ENCODE results near the gene ACTL8. TPM values are rescaled to one million over a fixed set of nuclear protein-coding genes. Genes with fewer than 3 reads are reported as not detected.

ACTL8 gene
- total RNA-seq, 2 experiments from 2014 or later: 0.09 TPM; not detected in 1

DNA sequence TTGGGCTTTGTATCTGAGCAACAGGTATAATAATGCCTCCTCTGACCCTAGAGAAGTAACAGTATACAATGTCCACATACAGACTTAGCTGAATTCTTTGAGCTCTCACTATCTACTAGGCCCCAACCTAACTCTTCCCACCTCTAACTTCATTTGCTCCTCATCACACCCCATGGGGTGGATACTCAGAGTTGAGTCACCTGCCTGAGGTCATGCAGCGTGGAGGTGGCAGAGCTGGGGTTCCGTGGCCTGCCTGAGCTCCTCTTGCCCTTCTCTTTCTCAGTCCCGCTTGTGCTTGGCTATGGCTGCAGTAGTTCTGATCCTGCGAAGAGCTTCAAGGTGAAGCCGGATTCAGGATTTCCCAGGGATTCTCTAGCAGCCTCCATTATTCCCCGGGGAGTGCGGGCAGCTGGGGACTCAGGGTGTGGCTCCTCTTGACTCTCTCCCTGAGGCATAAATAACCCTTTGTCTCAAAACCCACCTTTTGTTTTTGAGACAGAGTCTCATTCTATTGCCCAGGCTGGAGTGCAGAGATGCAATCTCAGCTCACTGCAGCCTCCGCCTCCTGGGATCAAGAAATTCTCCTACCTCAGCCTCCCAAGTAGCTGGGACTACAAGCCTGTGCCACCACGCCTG lies 29.9 kb upstream of the ACTL8 start:
- no peak for DNase-seq
- Mint-ChIP-seq H3K9me3 (ENCODE audit: low read depth) (peaks cover 2% of the 10 kb centered on the region), H3K36me3 (ENCODE audit: low read depth) (no peaks in the 10 kb centered on the region), H3K27me3 (peaks cover 2% of the 10 kb centered on the region), H3K27ac (no peak overlapping the region), H3K4me3 (no peak overlapping the region), H3K4me1 (no peaks in the 10 kb centered on the region)
- POLR2A ChIA-PET: no interaction called here
- CTCF ChIA-PET: no interaction called here
- intact Hi-C loops (cut with DNase I, micrococcal nuclease): no loop called here
- ATAC-seq: no peak

DNA sequence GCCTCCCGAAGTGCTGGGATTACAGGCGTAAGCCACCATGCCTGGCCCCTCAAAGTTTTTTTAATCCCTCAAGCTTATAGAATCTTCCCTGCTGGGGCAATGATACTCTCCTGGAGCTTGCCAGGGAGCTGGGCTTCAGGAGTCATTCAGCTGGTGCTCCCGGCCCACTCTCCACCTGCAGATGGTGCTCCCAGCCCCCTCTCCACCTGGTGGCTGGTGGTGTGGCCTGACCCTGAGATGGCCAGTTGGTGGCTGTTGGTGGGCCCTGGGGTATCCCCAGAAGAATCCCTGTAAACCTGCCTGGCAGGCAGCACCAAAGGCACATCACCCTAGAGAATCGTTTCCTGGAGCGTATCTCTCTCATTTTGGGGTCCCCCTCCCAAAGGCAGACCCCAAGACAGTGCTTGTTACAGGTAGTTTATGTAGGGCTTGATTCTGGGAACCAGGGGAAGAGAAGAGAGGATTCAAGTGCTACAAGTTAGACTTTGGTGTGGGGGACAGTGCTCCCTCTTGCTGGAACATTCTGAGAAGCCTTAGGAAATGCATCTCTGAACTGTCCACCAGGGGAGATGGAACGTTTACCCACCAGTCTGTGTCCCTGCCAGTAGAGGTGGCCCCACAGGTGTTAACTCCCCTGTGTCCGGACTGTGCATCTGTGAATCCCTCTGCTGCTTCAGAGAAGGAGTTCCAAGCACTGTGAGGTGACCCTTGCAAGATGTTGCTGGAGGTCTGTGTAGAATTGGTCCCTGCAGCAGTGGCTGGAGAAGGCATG lies 29.1 kb upstream of the ACTL8 start:
- Mint-ChIP-seq H3K27ac (no peak overlapping the region), H3K27me3 (no peaks in the 10 kb centered on the region), H3K36me3 (ENCODE audit: low read depth) (no peaks in the 10 kb centered on the region), H3K9me3 (ENCODE audit: low read depth) (peaks cover 2% of the 10 kb centered on the region), H3K4me3 (no peak overlapping the region), H3K4me1 (no peaks in the 10 kb centered on the region)
- intact Hi-C loops (cut with DNase I, micrococcal nuclease): no loop called here
- CTCF ChIA-PET: no interaction called here
- POLR2A ChIA-PET: no interaction called here
- ATAC-seq (no peak), DNase-seq (no peak)

DNA sequence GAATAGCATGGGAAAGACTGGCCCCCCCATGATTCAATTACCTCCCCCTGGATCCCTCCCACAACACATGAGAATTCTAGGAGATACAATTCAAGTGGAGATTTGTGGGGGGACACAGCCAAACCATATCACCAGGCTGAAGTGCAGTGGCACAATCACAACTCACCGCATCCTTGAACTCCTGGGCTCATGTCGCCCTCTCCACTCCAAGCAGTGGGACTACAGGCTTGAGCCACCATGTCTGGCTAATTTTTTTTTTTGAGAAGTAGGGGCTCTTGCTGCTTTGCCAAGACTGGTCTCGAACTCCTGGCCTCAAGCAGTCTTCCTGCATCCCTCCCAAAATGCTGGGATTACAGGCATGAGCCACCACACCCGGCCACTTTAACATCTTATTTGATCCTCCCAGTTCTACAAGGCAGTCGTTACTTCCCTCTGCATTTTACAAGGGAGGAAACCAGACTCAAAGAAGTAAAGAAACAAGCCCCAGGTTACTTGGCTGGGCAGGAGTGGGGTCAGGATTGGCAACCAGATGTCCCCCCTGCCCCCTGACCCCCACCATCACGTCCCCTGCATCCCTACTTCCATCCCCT lies 26.9 kb upstream of the ACTL8 start:
- no peaks in the 10 kb centered on the region for H3K27me3 Mint-ChIP-seq
- no peaks in the 10 kb centered on the region for H3K36me3 Mint-ChIP-seq (ENCODE audit: low read depth)
- no peak overlapping the region for H3K27ac Mint-ChIP-seq
- H3K4me1 Mint-ChIP-seq: no peaks in the 10 kb centered on the region
- ChIA-PET POLR2A (no interaction called here), CTCF (no interaction called here)
- no peak overlapping the region for H3K4me3 Mint-ChIP-seq
- intact Hi-C loops (cut with DNase I, micrococcal nuclease): no loop called here
- DNase-seq (no peak), ATAC-seq (no peak)
- peaks cover 2% of the 10 kb centered on the region for H3K9me3 Mint-ChIP-seq (ENCODE audit: low read depth)

DNA sequence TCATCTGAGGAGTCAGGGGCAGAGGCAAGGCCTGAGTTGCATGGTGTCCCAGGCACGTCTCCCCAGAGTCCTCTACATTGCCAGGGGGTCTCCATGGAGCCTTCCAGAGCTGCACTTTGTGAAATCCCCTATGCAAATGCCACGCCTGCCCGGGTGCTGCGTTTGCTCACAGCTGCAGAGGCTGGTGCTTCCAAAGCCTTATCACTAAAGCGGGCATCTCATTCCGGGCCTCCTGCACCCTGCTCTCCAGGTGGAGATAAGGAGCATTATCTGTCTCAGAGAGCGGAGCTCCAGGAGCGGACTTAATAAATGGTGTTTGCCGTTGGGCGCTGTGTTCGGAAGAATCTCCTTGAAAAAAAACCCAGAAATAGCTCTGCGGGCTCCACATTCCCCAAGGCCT lies 25.9 kb upstream of the ACTL8 start:
- ATAC-seq: no peak
- H3K4me1 Mint-ChIP-seq: no peaks in the 10 kb centered on the region
- no peaks in the 10 kb centered on the region for H3K36me3 Mint-ChIP-seq (ENCODE audit: low read depth)
- DNase-seq: no peak
- no peaks in the 10 kb centered on the region for H3K27me3 Mint-ChIP-seq
- peaks cover 2% of the 10 kb centered on the region for H3K9me3 Mint-ChIP-seq (ENCODE audit: low read depth)
- H3K4me3 Mint-ChIP-seq: no peak overlapping the region
- ChIA-PET POLR2A (no interaction called here), CTCF (no interaction called here)
- intact Hi-C loops (cut with DNase I, micrococcal nuclease): no loop called here
- no peak overlapping the region for H3K27ac Mint-ChIP-seq

DNA sequence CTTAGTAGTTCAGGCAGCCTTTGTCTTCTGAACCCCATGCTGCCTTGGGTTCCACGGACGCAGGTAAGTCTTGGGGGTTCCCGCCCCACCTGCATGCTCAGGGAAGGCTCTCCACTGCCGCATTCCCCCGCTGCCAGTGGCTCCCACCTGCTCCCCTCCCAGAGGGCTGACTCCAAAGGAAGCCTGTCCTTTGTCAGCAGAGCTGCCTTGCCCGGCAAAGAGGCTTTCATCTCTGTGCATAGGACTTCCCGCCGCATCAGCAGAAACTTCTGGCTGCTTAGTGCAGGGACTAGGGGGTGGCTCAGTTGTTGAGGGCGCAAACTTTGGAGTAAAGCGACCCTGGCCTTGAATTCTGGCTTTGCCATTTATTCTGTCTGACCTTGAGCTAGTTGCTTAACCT lies 25.2 kb upstream of the ACTL8 start:
- intact Hi-C loops (cut with DNase I, micrococcal nuclease): no loop called here
- Mint-ChIP-seq H3K4me1 (no peaks in the 10 kb centered on the region), H3K36me3 (ENCODE audit: low read depth) (no peaks in the 10 kb centered on the region), H3K9me3 (ENCODE audit: low read depth) (peaks cover 2% of the 10 kb centered on the region), H3K27ac (no peak overlapping the region), H3K27me3 (no peaks in the 10 kb centered on the region), H3K4me3 (no peak overlapping the region)
- ChIA-PET POLR2A (no interaction called here), CTCF (no interaction called here)
- ATAC-seq (no peak), DNase-seq (no peak)

DNA sequence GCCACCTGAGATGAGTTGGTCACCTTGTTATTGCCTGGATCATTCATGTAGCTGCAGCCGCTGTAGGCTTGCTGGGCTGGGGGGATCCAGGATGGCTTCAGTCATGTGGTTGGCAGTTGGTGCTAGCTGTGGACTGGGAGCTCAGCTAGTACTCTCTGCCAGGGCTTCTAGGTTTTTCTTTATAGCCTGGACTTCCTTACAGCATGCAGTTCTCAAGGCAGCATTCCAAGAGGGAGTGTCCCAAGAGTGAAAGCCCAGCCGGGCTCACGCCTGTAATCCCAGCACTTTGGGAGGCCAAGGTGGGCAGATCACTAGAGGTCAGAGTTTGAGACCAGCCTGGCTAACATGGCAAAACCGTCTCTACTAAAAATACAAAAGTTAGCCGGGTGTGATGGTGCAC lies 23.7 kb upstream of the ACTL8 start:
- ChIA-PET CTCF (no interaction called here), POLR2A (no interaction called here)
- no peak for DNase-seq
- Mint-ChIP-seq H3K36me3 (ENCODE audit: low read depth) (no peaks in the 10 kb centered on the region), H3K4me1 (no peaks in the 10 kb centered on the region), H3K27ac (no peak overlapping the region), H3K4me3 (no peak overlapping the region), H3K9me3 (ENCODE audit: low read depth) (peaks cover 2% of the 10 kb centered on the region), H3K27me3 (no peaks in the 10 kb centered on the region)
- no peak for ATAC-seq
- intact Hi-C loops (cut with DNase I, micrococcal nuclease): no loop called here

DNA sequence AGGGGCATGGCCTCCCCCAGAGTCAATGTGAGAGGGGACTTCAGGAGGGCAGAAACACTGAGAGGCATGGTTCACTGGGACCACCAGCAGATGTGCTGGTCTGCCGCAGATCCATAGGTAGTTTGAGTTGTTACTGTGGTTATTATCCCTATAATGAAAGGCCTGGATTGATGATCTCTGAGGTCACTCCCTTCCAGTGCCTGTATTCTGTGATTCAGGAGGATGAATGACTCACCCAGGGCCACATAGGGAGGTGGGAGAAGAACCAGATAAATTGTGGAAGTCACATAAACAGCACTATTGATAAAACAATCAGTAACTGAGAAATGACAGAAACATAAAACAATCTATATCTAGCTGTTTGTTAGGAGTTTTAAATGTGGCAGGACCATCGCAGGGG lies 22.7 kb upstream of the ACTL8 start:
- H3K4me3 Mint-ChIP-seq: no peak overlapping the region
- H3K4me1 Mint-ChIP-seq: no peaks in the 10 kb centered on the region
- no peaks in the 10 kb centered on the region for H3K36me3 Mint-ChIP-seq (ENCODE audit: low read depth)
- POLR2A ChIA-PET: no interaction called here
- no peak overlapping the region for H3K27ac Mint-ChIP-seq
- no peaks in the 10 kb centered on the region for H3K27me3 Mint-ChIP-seq
- intact Hi-C loops (cut with DNase I, micrococcal nuclease): no loop called here
- no peak for ATAC-seq
- H3K9me3 Mint-ChIP-seq (ENCODE audit: low read depth): peaks cover 2% of the 10 kb centered on the region
- CTCF ChIA-PET: interaction anchor here (0.7 kb wide), 1 partner anchor 334 kb away, joined by 3 read pairs; no protein-coding TSS in a partner anchor
- no peak for DNase-seq

DNA sequence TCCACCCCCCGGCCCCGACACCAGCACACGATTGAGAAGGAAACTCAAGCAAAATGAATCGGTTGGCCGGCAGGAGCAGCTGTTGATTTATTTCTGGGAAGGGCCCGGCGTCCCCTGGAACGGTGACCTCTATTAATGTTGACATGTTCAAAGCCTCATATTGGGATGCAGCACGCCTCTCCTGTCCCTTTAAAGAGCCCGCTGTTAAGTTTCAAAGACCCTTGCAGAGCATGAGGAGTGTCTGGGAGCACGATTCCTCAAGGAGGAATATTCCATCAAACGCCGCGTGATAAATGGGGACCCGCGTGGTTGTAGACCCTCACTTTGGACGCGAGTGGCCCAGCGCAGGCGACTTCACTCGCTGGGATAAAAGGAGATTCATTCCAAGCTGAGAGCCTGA lies 21.5 kb upstream of the ACTL8 start:
- DNase-seq (no peak), ATAC-seq (no peak)
- Mint-ChIP-seq H3K4me3 (no peak overlapping the region), H3K27me3 (peaks cover 1% of the 10 kb centered on the region), H3K9me3 (ENCODE audit: low read depth) (no peaks in the 10 kb centered on the region), H3K27ac (no peak overlapping the region), H3K36me3 (ENCODE audit: low read depth) (no peaks in the 10 kb centered on the region), H3K4me1 (no peaks in the 10 kb centered on the region)
- intact Hi-C loops (cut with DNase I, micrococcal nuclease): no loop called here
- CTCF ChIA-PET: no interaction called here
- POLR2A ChIA-PET: no interaction called here

DNA sequence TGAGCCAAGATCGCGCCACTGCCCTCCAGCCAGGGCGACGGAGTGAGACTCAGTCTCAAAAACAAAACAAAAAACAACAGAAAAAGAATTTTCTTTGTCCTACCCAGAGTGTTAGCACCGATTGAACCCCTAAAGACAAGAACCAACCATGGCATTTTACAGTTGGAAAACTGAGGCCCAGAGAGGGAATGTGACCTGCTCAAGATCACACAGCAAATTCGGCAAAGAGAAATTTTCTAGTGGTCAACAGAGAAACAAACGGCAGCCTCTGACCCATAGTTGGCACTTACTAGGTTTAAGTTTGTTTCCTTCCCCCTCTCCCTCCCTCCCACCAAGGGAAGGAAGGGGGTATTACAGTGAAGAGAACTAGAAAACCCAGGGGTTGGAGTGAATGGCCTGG lies 20.5 kb upstream of the ACTL8 start:
- no peak overlapping the region for H3K27ac Mint-ChIP-seq
- no peaks in the 10 kb centered on the region for H3K9me3 Mint-ChIP-seq (ENCODE audit: low read depth)
- H3K4me3 Mint-ChIP-seq: no peak overlapping the region
- CTCF ChIA-PET: interaction anchor here (0.6 kb wide), 1 partner anchor 587 kb away, joined by 3 read pairs; no protein-coding TSS in a partner anchor
- H3K4me1 Mint-ChIP-seq: no peaks in the 10 kb centered on the region
- H3K27me3 Mint-ChIP-seq: peaks cover 2% of the 10 kb centered on the region
- no peak for ATAC-seq
- intact Hi-C loops (cut with DNase I, micrococcal nuclease): no loop called here
- H3K36me3 Mint-ChIP-seq (ENCODE audit: low read depth): no peaks in the 10 kb centered on the region
- DNase-seq: no peak
- POLR2A ChIA-PET: no interaction called here

DNA sequence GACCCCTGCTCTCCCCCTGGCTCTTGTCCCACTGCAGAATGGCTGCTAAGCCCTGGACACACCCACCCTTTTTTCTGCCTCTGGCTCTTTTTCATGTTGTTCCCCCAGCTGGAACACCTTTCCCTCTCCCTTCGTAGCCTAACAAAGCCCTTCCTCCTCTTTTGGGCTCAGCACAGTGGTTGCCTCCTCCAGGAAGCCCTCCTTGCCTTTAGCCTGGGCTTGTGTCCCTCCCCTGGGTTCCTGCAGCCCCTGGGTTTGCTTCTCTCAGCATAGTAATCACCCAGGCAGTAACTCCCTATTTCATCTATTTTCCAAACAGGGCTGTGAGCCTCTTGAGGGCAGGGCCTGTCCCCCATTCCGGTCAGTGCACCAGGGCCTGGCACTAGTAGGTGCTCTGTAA lies 19.8 kb upstream of the ACTL8 start:
- no peak for DNase-seq
- Mint-ChIP-seq H3K4me1 (no peaks in the 10 kb centered on the region), H3K4me3 (no peak overlapping the region), H3K36me3 (ENCODE audit: low read depth) (no peaks in the 10 kb centered on the region), H3K27ac (no peak overlapping the region), H3K27me3 (peaks cover 2% of the 10 kb centered on the region), H3K9me3 (ENCODE audit: low read depth) (no peaks in the 10 kb centered on the region)
- POLR2A ChIA-PET: no interaction called here
- intact Hi-C loops (cut with DNase I, micrococcal nuclease): no loop called here
- no peak for ATAC-seq
- CTCF ChIA-PET: interaction anchor here (0.6 kb wide), 1 partner anchor 586 kb away, joined by 3 read pairs; no protein-coding TSS in a partner anchor

DNA sequence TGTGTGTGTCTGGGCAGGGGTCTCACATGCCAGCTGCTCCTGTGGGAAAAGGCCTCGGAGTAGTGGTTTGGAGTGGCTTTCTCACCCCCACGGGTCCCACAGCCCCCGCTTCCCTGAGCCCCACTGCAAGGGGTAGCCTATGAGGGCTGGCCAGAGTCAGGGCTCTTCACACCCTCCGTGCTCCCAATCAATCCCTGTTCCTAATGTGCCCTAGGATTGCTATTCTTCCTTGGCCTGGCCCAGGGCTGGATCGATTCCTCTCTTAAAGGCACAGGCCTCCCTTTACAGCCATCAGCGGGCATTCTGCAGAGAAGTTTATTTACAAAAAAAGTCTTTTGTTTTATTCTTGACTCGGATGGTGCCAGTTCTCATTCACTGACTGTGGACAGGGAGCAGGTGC lies 19.3 kb upstream of the ACTL8 start:
- no peaks in the 10 kb centered on the region for H3K36me3 Mint-ChIP-seq (ENCODE audit: low read depth)
- CTCF ChIA-PET: interaction anchor here (0.8 kb wide), 1 partner anchor 75 kb away, joined by 3 read pairs; no protein-coding TSS in a partner anchor
- intact Hi-C loops (cut with DNase I, micrococcal nuclease): no loop called here
- POLR2A ChIA-PET: no interaction called here
- H3K27me3 Mint-ChIP-seq: peaks cover 2% of the 10 kb centered on the region
- ATAC-seq (no peak), DNase-seq (no peak)
- H3K9me3 Mint-ChIP-seq (ENCODE audit: low read depth): no peaks in the 10 kb centered on the region
- no peak overlapping the region for H3K4me3 Mint-ChIP-seq
- no peak overlapping the region for H3K27ac Mint-ChIP-seq
- no peaks in the 10 kb centered on the region for H3K4me1 Mint-ChIP-seq

DNA sequence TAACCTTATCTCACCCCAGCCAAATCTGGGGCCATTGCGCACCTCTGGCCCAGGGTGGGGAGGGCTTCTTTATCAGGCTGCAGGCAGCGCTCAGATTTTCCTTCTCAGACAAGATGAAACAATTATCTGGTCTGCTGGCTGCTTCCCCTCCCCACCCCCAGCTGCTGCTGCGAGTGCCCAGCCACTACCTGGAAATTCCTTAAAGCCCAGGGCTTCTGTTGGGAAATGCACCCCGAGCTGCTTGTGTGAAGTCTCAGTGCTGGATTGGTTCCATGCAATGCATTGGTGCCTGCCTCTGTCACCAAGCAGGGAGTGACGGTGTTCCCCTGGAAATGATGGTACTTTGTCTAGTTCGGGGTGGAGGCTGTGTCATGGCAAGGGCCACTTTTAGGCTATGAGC lies 18.5 kb upstream of the ACTL8 start:
- peaks cover 5% of the 10 kb centered on the region for H3K27me3 Mint-ChIP-seq
- no peak overlapping the region for H3K4me3 Mint-ChIP-seq
- no peaks in the 10 kb centered on the region for H3K4me1 Mint-ChIP-seq
- no peaks in the 10 kb centered on the region for H3K9me3 Mint-ChIP-seq (ENCODE audit: low read depth)
- POLR2A ChIA-PET: no interaction called here
- H3K27ac Mint-ChIP-seq: no peak overlapping the region
- H3K36me3 Mint-ChIP-seq (ENCODE audit: low read depth): no peaks in the 10 kb centered on the region
- ATAC-seq: no peak
- DNase-seq: no peak
- CTCF ChIA-PET: interaction anchor here (0.8 kb wide), 1 partner anchor 75 kb away, joined by 3 read pairs; no protein-coding TSS in a partner anchor
- intact Hi-C loops (cut with DNase I, micrococcal nuclease): no loop called here
